ENCODE data around the gene ATIC. TPM values are rescaled to one million over a fixed set of nuclear protein-coding genes. Genes with fewer than 3 reads are reported as not detected.

Gene ATIC
- total and polyA plus RNA-seq, 2 donors (not counting 1 experiment from before 2014, with no cell fraction given): 40.3 to 92.7 TPM

GRCh38 chr2:215388002-215388728 is 76.3 kb downstream of the ATIC start:
- TF ChIP-seq EZH2 (IDR thresholded peaks at IDR 0.05; ENCODE audit: low read length, missing control alignments) (no peak), CTCF (conservative IDR thresholded peaks at IDR 0.05 in 1 of 2, IDR thresholded peaks at IDR 0.05 in 1 of 2; ENCODE audit: low read depth in 1 of 2, low read length in 2 of 2) (no peak)
- Histone ChIP-seq H3K27ac (ENCODE audit: insufficient read depth, low read length) (no peak overlapping the region), H2AFZ (ENCODE audit: low read length) (no peak overlapping the region), H3K4me2 (ENCODE audit: extremely low read depth, insufficient read depth, low read length) (no peak overlapping the region), H3K36me3 (ENCODE audit: control insufficient read depth, insufficient read depth, low read length) (peaks cover 42% of the 10 kb centered on the region), H3K27me3 (ENCODE audit: control insufficient read depth, insufficient read depth, low read length) (no peaks in the 10 kb centered on the region), H3K4me1 (ENCODE audit: control insufficient read depth, extremely low read depth, insufficient read depth, low read length) (no peaks in the 10 kb centered on the region), H3K79me2 (ENCODE audit: control insufficient read depth, insufficient read depth, low read length) (peaks cover 6% of the 10 kb centered on the region), H4K20me1 (ENCODE audit: control insufficient read depth, extremely low read depth, insufficient read depth, low read length) (no peaks in the 10 kb centered on the region), H3K9ac (ENCODE audit: insufficient read depth, low read length) (no peak overlapping the region), H3K9me3 (ENCODE audit: control insufficient read depth, insufficient read depth, low read depth, low read length) (no peaks in the 10 kb centered on the region), H3K4me3 (replicated peaks in 1 of 4; ENCODE audit: control extremely low read depth in 1 of 4, insufficient read depth in 1 of 4, low read depth in 3 of 4, low read length in 4 of 4) (no peak overlapping the region)
- DNase-seq (ENCODE audit: low read depth in 2 of 2): no peak

GRCh38 chr2:215390550-215390913 is 78.7 kb downstream of the ATIC start:
- Histone ChIP-seq H3K9me3 (ENCODE audit: control insufficient read depth, insufficient read depth, low read depth, low read length) (no peaks in the 10 kb centered on the region), H3K27me3 (ENCODE audit: control insufficient read depth, insufficient read depth, low read length) (no peaks in the 10 kb centered on the region), H2AFZ (ENCODE audit: low read length) (no peak overlapping the region), H3K36me3 (ENCODE audit: control insufficient read depth, insufficient read depth, low read length) (peaks cover 46% of the 10 kb centered on the region), H3K9ac (ENCODE audit: insufficient read depth, low read length) (no peak overlapping the region), H3K27ac (ENCODE audit: insufficient read depth, low read length) (no peak overlapping the region), H4K20me1 (ENCODE audit: control insufficient read depth, extremely low read depth, insufficient read depth, low read length) (no peaks in the 10 kb centered on the region), H3K4me2 (ENCODE audit: extremely low read depth, insufficient read depth, low read length) (no peak overlapping the region), H3K4me1 (ENCODE audit: control insufficient read depth, extremely low read depth, insufficient read depth, low read length) (no peaks in the 10 kb centered on the region), H3K4me3 (replicated peaks in 1 of 4; ENCODE audit: control extremely low read depth in 1 of 4, insufficient read depth in 1 of 4, low read depth in 3 of 4, low read length in 4 of 4) (no peak overlapping the region), H3K79me2 (ENCODE audit: control insufficient read depth, insufficient read depth, low read length) (peaks cover 11% of the 10 kb centered on the region)
- TF ChIP-seq EZH2 (IDR thresholded peaks at IDR 0.05; ENCODE audit: low read length, missing control alignments) (no peak), CTCF (conservative IDR thresholded peaks at IDR 0.05 in 1 of 2, IDR thresholded peaks at IDR 0.05 in 1 of 2; ENCODE audit: low read depth in 1 of 2, low read length in 2 of 2) (no peak)
- no peak for DNase-seq (ENCODE audit: low read depth in 2 of 2)

DNA sequence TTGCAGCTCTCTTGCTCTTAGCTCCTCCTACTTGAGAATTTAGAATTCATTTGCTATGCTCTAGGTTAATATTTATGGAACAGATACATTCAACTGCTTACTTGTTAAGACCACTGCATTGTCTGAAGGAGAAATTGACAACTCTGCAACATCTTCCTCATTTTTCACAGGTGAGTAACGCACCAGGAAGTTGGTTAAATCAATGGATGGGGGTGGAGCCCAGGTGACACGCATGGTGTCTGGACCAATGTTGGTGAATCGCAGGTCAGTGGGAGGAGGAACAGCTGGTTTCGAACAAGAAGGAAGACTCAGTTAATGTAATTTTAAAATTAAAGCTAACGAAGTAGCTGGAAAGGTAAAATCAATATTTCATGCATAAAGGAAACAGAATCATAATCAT is 79.7 kb downstream of the ATIC start:
- Histone ChIP-seq H3K4me1 (ENCODE audit: control insufficient read depth, extremely low read depth, insufficient read depth, low read length) (no peaks in the 10 kb centered on the region), H3K27me3 (ENCODE audit: control insufficient read depth, insufficient read depth, low read length) (no peaks in the 10 kb centered on the region), H4K20me1 (ENCODE audit: control insufficient read depth, extremely low read depth, insufficient read depth, low read length) (no peaks in the 10 kb centered on the region), H3K4me3 (replicated peaks in 1 of 4; ENCODE audit: control extremely low read depth in 1 of 4, insufficient read depth in 1 of 4, low read depth in 3 of 4, low read length in 4 of 4) (no peak overlapping the region), H3K9me3 (ENCODE audit: control insufficient read depth, insufficient read depth, low read depth, low read length) (no peaks in the 10 kb centered on the region), H3K79me2 (ENCODE audit: control insufficient read depth, insufficient read depth, low read length) (peaks cover 11% of the 10 kb centered on the region), H3K27ac (ENCODE audit: insufficient read depth, low read length) (no peak overlapping the region), H3K9ac (ENCODE audit: insufficient read depth, low read length) (no peak overlapping the region), H3K36me3 (ENCODE audit: control insufficient read depth, insufficient read depth, low read length) (peaks cover 47% of the 10 kb centered on the region), H2AFZ (ENCODE audit: low read length) (no peak overlapping the region), H3K4me2 (ENCODE audit: extremely low read depth, insufficient read depth, low read length) (no peak overlapping the region)
- TF ChIP-seq CTCF (conservative IDR thresholded peaks at IDR 0.05 in 1 of 2, IDR thresholded peaks at IDR 0.05 in 1 of 2; ENCODE audit: low read depth in 1 of 2, low read length in 2 of 2): no peak
- no peak for TF ChIP-seq EZH2 (IDR thresholded peaks at IDR 0.05; ENCODE audit: low read length, missing control alignments)
- no peak for DNase-seq (ENCODE audit: low read depth in 2 of 2)
